Brain microvascular endothelial cell (primary cell): ENCODE measurements around the gene TEDC2.

ENCODE experiments used
- DNase-seq: peaks from one replicate; pipeline ENCODE4 v3.0.0-alpha.2; 2020
- H3K27ac ChIP-seq: fragments of 250-450 bp; sonication (Bioruptor Pico); 2 replicates; pipeline ENCODE4 v1.5.1; 2020; ENCODE audit warnings: mild to moderate bottlenecking, moderate library complexity
- H3K27me3 ChIP-seq: fragments of 250-450 bp; sonication (Bioruptor Pico); replicated peaks from 2 replicates; pipeline ENCODE4 v1.5.1; 2020; ENCODE audit warnings: mild to moderate bottlenecking
- H3K36me3 ChIP-seq: fragments of 250-450 bp; sonication (Bioruptor Pico); replicated peaks from 2 replicates; pipeline ENCODE4 v1.5.1; 2020; ENCODE audit warnings: mild to moderate bottlenecking
- H3K4me3 ChIP-seq: 2 replicates; pipeline ENCODE4 v1.5.1; 2011; ENCODE audit warnings: low read depth, mild to moderate bottlenecking, control low read depth, low read length, moderate library complexity
- in situ Hi-C: cut with HindIII; loops from 2 replicates; pipeline ENCODE4 v1.10.0; 2017; ENCODE audit warnings: low sequenced_read_pairs, low pct_ligation_motif_present
- TF ChIP-seq, protein P1 (sequence below): IDR thresholded peaks from 2 replicates; pipeline ENCODE4 v1.5.1; 2011; ENCODE audit warnings: low read depth, mild to moderate bottlenecking, moderate library complexity, low read length, control low read depth, inconsistent platforms; ENCODE audit errors: missing control alignments

TEDC2 gene

DNA sequence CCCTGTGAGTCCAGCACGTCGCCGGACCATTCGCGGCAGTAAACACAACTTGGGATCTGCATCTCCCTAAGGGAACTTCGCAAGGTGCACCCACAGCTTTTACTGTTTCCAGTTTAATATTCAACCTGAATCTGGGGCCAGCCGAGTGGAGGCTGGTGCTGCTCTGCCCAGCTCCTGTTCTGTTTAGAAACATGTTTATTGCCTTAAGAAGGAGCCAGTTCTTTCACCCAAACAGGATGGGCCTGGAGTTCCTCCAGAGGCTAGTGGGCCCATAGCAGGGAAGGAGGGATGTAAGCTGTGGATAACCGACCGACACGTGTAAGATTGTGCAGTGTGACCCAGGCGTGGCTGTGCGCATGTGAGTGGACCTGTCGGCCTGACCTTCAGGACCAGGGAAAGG lies 32.4 kb downstream of the TEDC2 start:
- Histone ChIP-seq H3K36me3 (peaks cover 8% of the 10 kb centered on the region), H3K4me3 (no peak overlapping the region), H3K27ac (no peak overlapping the region), H3K27me3 (no peaks in the 10 kb centered on the region)
- TF ChIP-seq, protein P1, sequence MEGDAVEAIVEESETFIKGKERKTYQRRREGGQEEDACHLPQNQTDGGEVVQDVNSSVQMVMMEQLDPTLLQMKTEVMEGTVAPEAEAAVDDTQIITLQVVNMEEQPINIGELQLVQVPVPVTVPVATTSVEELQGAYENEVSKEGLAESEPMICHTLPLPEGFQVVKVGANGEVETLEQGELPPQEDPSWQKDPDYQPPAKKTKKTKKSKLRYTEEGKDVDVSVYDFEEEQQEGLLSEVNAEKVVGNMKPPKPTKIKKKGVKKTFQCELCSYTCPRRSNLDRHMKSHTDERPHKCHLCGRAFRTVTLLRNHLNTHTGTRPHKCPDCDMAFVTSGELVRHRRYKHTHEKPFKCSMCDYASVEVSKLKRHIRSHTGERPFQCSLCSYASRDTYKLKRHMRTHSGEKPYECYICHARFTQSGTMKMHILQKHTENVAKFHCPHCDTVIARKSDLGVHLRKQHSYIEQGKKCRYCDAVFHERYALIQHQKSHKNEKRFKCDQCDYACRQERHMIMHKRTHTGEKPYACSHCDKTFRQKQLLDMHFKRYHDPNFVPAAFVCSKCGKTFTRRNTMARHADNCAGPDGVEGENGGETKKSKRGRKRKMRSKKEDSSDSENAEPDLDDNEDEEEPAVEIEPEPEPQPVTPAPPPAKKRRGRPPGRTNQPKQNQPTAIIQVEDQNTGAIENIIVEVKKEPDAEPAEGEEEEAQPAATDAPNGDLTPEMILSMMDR = no peak
- in situ Hi-C loops = no loop called here
- no peak for DNase-seq

DNA sequence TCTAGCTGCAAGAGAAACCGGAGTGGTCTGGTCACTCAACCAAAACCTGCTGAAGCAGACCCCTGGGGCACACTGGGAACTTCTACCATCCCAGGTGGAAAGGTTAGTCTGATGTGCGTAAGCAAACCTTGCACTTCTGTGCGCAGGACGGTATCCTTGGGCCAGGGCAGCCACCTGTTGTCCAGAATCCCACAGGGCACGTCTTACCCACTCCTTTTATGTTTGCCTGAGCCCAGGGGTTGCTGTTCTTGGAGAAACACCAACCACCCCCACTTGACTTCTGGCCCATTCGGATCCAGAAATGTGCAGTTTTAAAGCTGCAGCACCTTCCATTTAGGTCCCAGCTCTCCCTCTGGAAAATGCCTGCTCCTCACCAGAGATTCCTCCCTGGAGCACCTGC lies 33.7 kb downstream of the TEDC2 start:
- Histone ChIP-seq H3K27me3 (no peaks in the 10 kb centered on the region), H3K36me3 (peaks cover 8% of the 10 kb centered on the region), H3K27ac (no peak overlapping the region), H3K4me3 (no peak overlapping the region)
- TF ChIP-seq, protein P1 = no peak
- in situ Hi-C loops = no loop called here
- DNase-seq = no peak

DNA sequence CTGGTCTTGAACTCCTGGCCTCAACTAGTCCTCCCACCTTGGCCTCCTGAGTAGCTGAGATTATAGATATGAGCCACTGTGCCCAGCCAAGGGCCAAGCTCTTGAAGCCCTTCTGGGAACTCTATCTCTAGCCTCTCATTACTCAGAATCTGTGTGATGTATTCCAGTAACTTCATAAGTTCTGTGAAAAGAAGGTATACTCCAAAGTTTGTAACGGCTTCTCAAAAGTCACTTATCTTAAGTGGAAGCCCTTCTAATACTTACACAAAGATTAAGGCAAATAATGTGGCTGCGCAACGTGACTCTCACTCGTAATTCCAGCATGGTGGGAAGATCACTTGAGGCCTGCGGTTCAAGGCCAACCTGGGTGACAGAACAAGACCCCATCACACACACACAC lies 34.7 kb downstream of the TEDC2 start:
- no peak overlapping the region for H3K4me3 ChIP-seq
- TF ChIP-seq, protein P1 = no peak
- in situ Hi-C loops = no loop called here
- H3K27ac ChIP-seq = no peak overlapping the region
- H3K36me3 ChIP-seq = peaks cover 8% of the 10 kb centered on the region
- H3K27me3 ChIP-seq = no peaks in the 10 kb centered on the region
- no peak for DNase-seq

DNA sequence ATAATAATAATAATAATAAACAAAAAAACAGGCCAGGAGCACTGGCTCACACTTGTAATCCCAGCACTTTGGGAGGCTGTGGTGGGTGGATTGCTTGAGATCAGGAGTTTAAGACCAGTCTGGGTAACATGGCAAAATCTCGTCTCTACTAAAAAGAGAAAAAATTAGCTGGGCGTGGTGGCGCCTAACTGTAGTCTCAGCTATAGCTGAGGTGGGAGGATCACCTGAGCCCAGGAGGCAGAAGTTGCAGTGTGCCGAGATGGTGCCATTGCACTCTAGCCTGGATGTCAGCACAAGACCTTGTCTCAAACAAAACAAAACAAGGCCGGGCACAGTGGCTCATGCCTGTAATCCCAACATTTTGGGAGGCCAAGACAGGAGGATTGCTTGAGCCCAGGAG lies 35.1 kb downstream of the TEDC2 start:
- TF ChIP-seq, protein P1 = no peak
- Histone ChIP-seq H3K36me3 (peaks cover 8% of the 10 kb centered on the region), H3K27ac (no peak overlapping the region), H3K4me3 (no peak overlapping the region), H3K27me3 (no peaks in the 10 kb centered on the region)
- in situ Hi-C loops = no loop called here
- DNase-seq = no peak

DNA sequence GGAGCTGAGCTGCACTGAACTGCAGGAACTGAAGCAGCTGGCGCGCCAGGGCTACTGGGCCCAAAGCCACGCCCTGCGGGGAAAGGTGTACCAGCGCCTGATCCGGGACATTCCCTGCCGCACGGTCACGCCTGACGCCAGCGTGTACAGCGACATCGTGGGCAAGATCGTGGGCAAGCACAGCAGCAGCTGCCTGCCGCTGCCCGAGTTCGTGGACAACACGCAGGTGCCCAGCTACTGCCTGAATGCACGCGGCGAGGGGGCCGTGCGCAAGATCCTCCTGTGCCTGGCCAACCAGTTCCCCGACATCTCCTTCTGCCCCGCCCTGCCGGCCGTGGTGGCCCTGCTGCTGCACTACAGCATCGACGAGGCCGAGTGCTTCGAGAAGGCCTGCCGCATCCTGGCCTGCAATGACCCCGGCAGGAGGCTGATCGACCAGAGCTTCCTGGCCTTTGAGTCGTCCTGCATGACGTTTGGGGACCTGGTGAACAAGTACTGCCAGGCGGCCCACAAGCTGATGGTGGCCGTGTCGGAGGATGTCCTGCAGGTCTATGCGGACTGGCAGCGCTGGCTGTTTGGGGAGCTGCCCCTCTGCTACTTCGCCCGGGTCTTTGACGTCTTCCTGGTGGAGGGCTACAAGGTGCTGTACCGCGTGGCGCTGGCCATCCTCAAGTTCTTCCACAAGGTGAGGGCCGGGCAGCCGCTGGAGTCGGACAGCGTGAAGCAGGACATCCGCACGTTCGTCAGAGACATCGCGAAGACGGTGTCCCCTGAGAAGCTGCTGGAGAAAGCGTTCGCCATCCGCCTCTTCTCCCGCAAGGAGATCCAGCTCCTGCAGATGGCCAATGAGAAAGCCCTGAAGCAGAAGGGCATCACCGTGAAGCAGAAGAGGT lies 36.6 kb downstream of the TEDC2 start:
- no peak for DNase-seq
- in situ Hi-C loops = no loop called here
- H3K4me3 ChIP-seq = no peak overlapping the region
- TF ChIP-seq, protein P1 = no peak
- H3K36me3 ChIP-seq = peaks cover 14% of the 10 kb centered on the region
- H3K27ac ChIP-seq = no peak overlapping the region
- H3K27me3 ChIP-seq = no peaks in the 10 kb centered on the region

DNA sequence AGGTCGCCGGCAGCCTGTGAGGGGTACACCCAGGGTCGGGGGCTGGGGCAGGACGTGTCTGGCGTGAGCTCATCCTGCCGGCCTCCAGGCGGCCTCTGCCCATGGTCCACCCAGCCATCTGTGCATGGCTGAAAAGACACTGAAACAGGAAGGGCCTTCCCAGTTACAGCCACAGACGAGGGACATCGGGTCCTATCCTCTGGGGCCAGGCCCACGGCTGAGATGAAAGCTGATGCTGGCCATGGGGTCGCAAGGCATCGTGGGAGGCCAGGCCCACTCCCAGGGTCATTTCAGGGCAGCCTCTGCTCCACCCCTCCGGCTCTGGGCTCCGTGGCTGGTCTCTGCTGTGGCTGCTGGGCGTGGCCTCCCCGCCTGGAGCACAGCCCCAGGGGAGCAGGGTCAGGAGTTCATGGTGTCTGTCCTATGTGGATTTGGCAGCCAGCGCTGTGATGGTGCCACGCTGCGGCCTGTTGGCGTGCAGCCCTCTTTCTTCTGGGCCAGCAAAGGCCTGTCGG lies 37.3 kb downstream of the TEDC2 start:
- no peak for DNase-seq
- no peak overlapping the region for H3K4me3 ChIP-seq
- peaks cover 14% of the 10 kb centered on the region for H3K36me3 ChIP-seq
- no peak overlapping the region for H3K27ac ChIP-seq
- no peaks in the 10 kb centered on the region for H3K27me3 ChIP-seq
- in situ Hi-C loops = no loop called here
- TF ChIP-seq, protein P1 = no peak
